Endothelial cell of umbilical vein (primary cell): ENCODE results near the gene MARK3.

ENCODE experiments used
- CTCF ChIP-seq, 2 donors: IDR thresholded peaks; 1 replicate in 1 of 2; 2 replicates in 1 of 2; pipeline ENCODE4 v1.5.1; 2011; ENCODE audit warnings: low read length in 2 of 2, mild to moderate bottlenecking in 2 of 2, moderate library complexity in 2 of 2, control low read depth in 1 of 2, inconsistent platforms in 1 of 2, low read depth in 1 of 2; ENCODE audit not compliant: insufficient read depth in 1 of 2; ENCODE audit errors: extremely low read depth in 1 of 2
- EZH2 ChIP-seq: IDR thresholded peaks from 2 replicates; pipeline ENCODE4 v1.6.1; 2012; ENCODE audit warnings: borderline replicate concordance, low read depth, mild to moderate bottlenecking, moderate library complexity, low read length, inconsistent platforms; ENCODE audit not compliant: severe bottlenecking
- FOS ChIP-seq: IDR thresholded peaks from 2 replicates; pipeline ENCODE4 v1.6.1; 2011; ENCODE audit warnings: mild to moderate bottlenecking, low read length, moderate library complexity, borderline replicate concordance; ENCODE audit not compliant: insufficient read depth
- GATA2 ChIP-seq: IDR thresholded peaks from 2 replicates; pipeline ENCODE4 v1.7.0; 2011; ENCODE audit warnings: low read depth, mild to moderate bottlenecking, moderate library complexity, mixed read lengths, low read length; ENCODE audit not compliant: insufficient read length, insufficient read depth
- JUN ChIP-seq: IDR thresholded peaks from 2 replicates; pipeline ENCODE4 v1.6.1; 2011; ENCODE audit warnings: borderline replicate concordance, low read depth; ENCODE audit not compliant: insufficient read length, insufficient read depth
- MAX ChIP-seq: IDR thresholded peaks from 2 replicates; pipeline ENCODE4 v1.6.1; 2011; ENCODE audit not compliant: insufficient read depth, insufficient read length
- MYC ChIP-seq: IDR thresholded peaks from one replicate; pipeline ENCODE4 v1.6.1; 2011; ENCODE audit warnings: mild to moderate bottlenecking, low read depth, low read length
- POLR2A ChIP-seq: IDR thresholded peaks from 2 replicates; pipeline ENCODE4 v1.6.1; 2012; ENCODE audit warnings: low read depth, mild to moderate bottlenecking, control low read depth, low read length
- POLR2AphosphoS5 ChIP-seq: IDR thresholded peaks from 2 replicates; pipeline ENCODE4 v1.6.1; 2012; ENCODE audit warnings: low read depth, mild to moderate bottlenecking, control low read depth, low read length, moderate library complexity; ENCODE audit not compliant: insufficient read depth

GRCh38 chr14:103398427-103399195 lies 13.4 kb downstream of the MARK3 start:
- TF ChIP-seq POLR2AphosphoS5 (no peak), POLR2A (no peak), CTCF (IDR thresholded peaks at IDR 0.05; ENCODE audit: extremely low read depth in 1 of 2, insufficient read depth in 1 of 2, low read depth in 1 of 2, low read length in 2 of 2) (no peak), MAX (no peak), JUN (no peak), EZH2 (no peak), GATA2 (no peak), MYC (no peak), FOS (peak; percentile 79)
